ENCODE results near the gene OPCML.

Gene OPCML

GRCh38 chr11:133326849-133327248 is 205.5 kb downstream of the OPCML start:
- no peak overlapping the region for H3K27ac ChIP-seq (ENCODE audit: low read length)
- H4K20me1 ChIP-seq (ENCODE audit: insufficient read depth, low read length): no peaks in the 10 kb centered on the region
- no peaks in the 10 kb centered on the region for H3K79me2 ChIP-seq (ENCODE audit: low read length)
- no peaks in the 10 kb centered on the region for H3K27me3 ChIP-seq (replicated peaks; ENCODE audit: insufficient read depth, low read length)
- no peaks in the 10 kb centered on the region for H3F3A ChIP-seq (ENCODE audit: insufficient read depth, low read length)
- H3K4me1 ChIP-seq (ENCODE audit: low read length): no peaks in the 10 kb centered on the region
- H2AFZ ChIP-seq (ENCODE audit: low read length): no peak overlapping the region
- no peak for DNase-seq
- H3K4me3 ChIP-seq (ENCODE audit: low read length): no peak overlapping the region
- TF ChIP-seq CTCF (IDR thresholded peaks at IDR 0.05; ENCODE audit: low read length) (no peak), EZH2phosphoT487 (IDR thresholded peaks at IDR 0.05; ENCODE audit: low read length) (no peak), EZH2 (optimal IDR thresholded peaks at IDR 0.05; ENCODE audit: low read depth, low read length) (no peak)
- H3K9ac ChIP-seq (ENCODE audit: low read length): no peak overlapping the region
- H3K36me3 ChIP-seq (replicated peaks; ENCODE audit: insufficient read depth, low read length): no peaks in the 10 kb centered on the region
- no peak overlapping the region for H3K4me2 ChIP-seq (ENCODE audit: low read depth, low read length)
- no peaks in the 10 kb centered on the region for H3K9me3 ChIP-seq (replicated peaks; ENCODE audit: insufficient read depth, low read length)
- H3K9me2 ChIP-seq (replicated peaks; ENCODE audit: insufficient read depth, low read length): no peaks in the 10 kb centered on the region

- no peaks in the 10 kb centered on the region for H3K36me3 ChIP-seq (replicated peaks; ENCODE audit: insufficient read depth, low read length)
- H3K4me2 ChIP-seq (ENCODE audit: low read depth, low read length): no peak overlapping the region
- no peak overlapping the region for H3K4me3 ChIP-seq (ENCODE audit: low read length)
- no peaks in the 10 kb centered on the region for H3K27me3 ChIP-seq (replicated peaks; ENCODE audit: insufficient read depth, low read length)
- TF ChIP-seq CTCF (IDR thresholded peaks at IDR 0.05; ENCODE audit: low read length) (no peak), EZH2 (optimal IDR thresholded peaks at IDR 0.05; ENCODE audit: low read depth, low read length) (no peak), EZH2phosphoT487 (IDR thresholded peaks at IDR 0.05; ENCODE audit: low read length) (no peak)
- H2AFZ ChIP-seq (ENCODE audit: low read length): no peak overlapping the region
- no peak for DNase-seq
- H3K79me2 ChIP-seq (ENCODE audit: low read length): no peaks in the 10 kb centered on the region
- no peak overlapping the region for H3K27ac ChIP-seq (ENCODE audit: low read length)
- H3K9ac ChIP-seq (ENCODE audit: low read length): no peak overlapping the region
- H3F3A ChIP-seq (ENCODE audit: insufficient read depth, low read length): no peaks in the 10 kb centered on the region
- no peaks in the 10 kb centered on the region for H3K4me1 ChIP-seq (ENCODE audit: low read length)
- H3K9me3 ChIP-seq (replicated peaks; ENCODE audit: insufficient read depth, low read length): no peaks in the 10 kb centered on the region
- H4K20me1 ChIP-seq (ENCODE audit: insufficient read depth, low read length): no peaks in the 10 kb centered on the region
- H3K9me2 ChIP-seq (replicated peaks; ENCODE audit: insufficient read depth, low read length): no peaks in the 10 kb centered on the region
These were observed 206.0 kb downstream of the OPCML start for GRCh38 chr11:133326332-133326731.

GRCh38 chr11:133325711-133326110 is 206.6 kb downstream of the OPCML start:
- Histone ChIP-seq H3K27ac (ENCODE audit: low read length) (no peak overlapping the region), H3K27me3 (replicated peaks; ENCODE audit: insufficient read depth, low read length) (no peaks in the 10 kb centered on the region), H3K9ac (ENCODE audit: low read length) (no peak overlapping the region), H4K20me1 (ENCODE audit: insufficient read depth, low read length) (no peaks in the 10 kb centered on the region), H3K79me2 (ENCODE audit: low read length) (no peaks in the 10 kb centered on the region), H3K9me2 (replicated peaks; ENCODE audit: insufficient read depth, low read length) (no peaks in the 10 kb centered on the region), H3F3A (ENCODE audit: insufficient read depth, low read length) (no peaks in the 10 kb centered on the region), H3K4me2 (ENCODE audit: low read depth, low read length) (no peak overlapping the region), H3K36me3 (replicated peaks; ENCODE audit: insufficient read depth, low read length) (no peaks in the 10 kb centered on the region), H3K4me1 (ENCODE audit: low read length) (no peaks in the 10 kb centered on the region), H3K9me3 (replicated peaks; ENCODE audit: insufficient read depth, low read length) (no peaks in the 10 kb centered on the region), H3K4me3 (ENCODE audit: low read length) (no peak overlapping the region), H2AFZ (ENCODE audit: low read length) (no peak overlapping the region)
- DNase-seq: no peak
- TF ChIP-seq EZH2phosphoT487 (IDR thresholded peaks at IDR 0.05; ENCODE audit: low read length) (no peak), CTCF (IDR thresholded peaks at IDR 0.05; ENCODE audit: low read length) (no peak)
